ENCODE results near the gene NFE2L2.
A peak's percentile ranks its signal among the peaks of the same experiment; 100 is the strongest.
"Not testable (repeated sequence)": the region's sequence is repeated elsewhere in the genome, so short reads cannot be mapped to it uniquely, and the experiment has no call there.

NFE2L2 gene

GRCh38 chr2:177264693-177265587 is at the start of gene NFE2L2:
Gene NFE2L2, minus strand, starts transcription at chr2:177264727. Its CDS starts 151 bp downstream, at chr2:177264576.
- DNase-seq = peak; percentile 68

- DNase-seq = no peak
Observed at GRCh38 chr2:177314194-177314593, 49.7 kb upstream of the NFE2L2 start.

- no peak for DNase-seq
Observed at GRCh38 chr2:177313162-177313781, 48.7 kb upstream of the NFE2L2 start.

- no peak for DNase-seq
Observed at GRCh38 chr2:177312562-177312961, 48.0 kb upstream of the NFE2L2 start.

- not testable (repeated sequence) for DNase-seq
Observed at GRCh38 chr2:177309672-177310309, 45.3 kb upstream of the NFE2L2 start.

- DNase-seq = no peak
Observed at GRCh38 chr2:177306550-177306949, 42.0 kb upstream of the NFE2L2 start.

- no peak for DNase-seq
Observed at GRCh38 chr2:177303939-177304338, 39.4 kb upstream of the NFE2L2 start.

GRCh38 chr2:177302552-177302951 is 38.0 kb upstream of the NFE2L2 start:
- no peak for DNase-seq

- DNase-seq = no peak
Observed at GRCh38 chr2:177298191-177298590, 33.7 kb upstream of the NFE2L2 start.

- no peak for DNase-seq
Observed at GRCh38 chr2:177296040-177296439, 31.5 kb upstream of the NFE2L2 start.

GRCh38 chr2:177295484-177295883 is 31.0 kb upstream of the NFE2L2 start:
- DNase-seq = no peak

GRCh38 chr2:177291701-177292100 is 27.2 kb upstream of the NFE2L2 start:
- DNase-seq = no peak

GRCh38 chr2:177289824-177290628 is 25.5 kb upstream of the NFE2L2 start:
- no peak for DNase-seq

- DNase-seq = no peak
Observed at GRCh38 chr2:177287814-177288213, 23.3 kb upstream of the NFE2L2 start.

- no peak for DNase-seq
Observed at GRCh38 chr2:177285892-177286715, 21.6 kb upstream of the NFE2L2 start.

- no peak for DNase-seq
Observed at GRCh38 chr2:177284531-177284930, 20.0 kb upstream of the NFE2L2 start.

GRCh38 chr2:177283906-177284305 is 19.4 kb upstream of the NFE2L2 start:
- DNase-seq = no peak

GRCh38 chr2:177282787-177283572 is 18.5 kb upstream of the NFE2L2 start:
- DNase-seq = no peak

GRCh38 chr2:177282181-177282641 is 17.7 kb upstream of the NFE2L2 start:
- no peak for DNase-seq

- no peak for DNase-seq
Observed at GRCh38 chr2:177281400-177282180, 17.1 kb upstream of the NFE2L2 start.
